ENCODE data around the gene IL26.

- TF ChIP-seq POLR2A (IDR thresholded peaks at IDR 0.05) (no peak), CTCF (IDR thresholded peaks at IDR 0.05) (no peak)
Measured at GRCh38 chr12:68178774-68179439, 46.7 kb downstream of the IL26 start.

Data from upper lobe of left lung (tissue), 4 donors.